Measurements from ENCODE around the gene NR2E1. TPM values are rescaled to one million over a fixed set of nuclear protein-coding genes. Genes with fewer than 3 reads are reported as not detected.

The NR2E1 gene
- total RNA-seq, 1 experiment from 2014 or later = 0.31 TPM

DNA sequence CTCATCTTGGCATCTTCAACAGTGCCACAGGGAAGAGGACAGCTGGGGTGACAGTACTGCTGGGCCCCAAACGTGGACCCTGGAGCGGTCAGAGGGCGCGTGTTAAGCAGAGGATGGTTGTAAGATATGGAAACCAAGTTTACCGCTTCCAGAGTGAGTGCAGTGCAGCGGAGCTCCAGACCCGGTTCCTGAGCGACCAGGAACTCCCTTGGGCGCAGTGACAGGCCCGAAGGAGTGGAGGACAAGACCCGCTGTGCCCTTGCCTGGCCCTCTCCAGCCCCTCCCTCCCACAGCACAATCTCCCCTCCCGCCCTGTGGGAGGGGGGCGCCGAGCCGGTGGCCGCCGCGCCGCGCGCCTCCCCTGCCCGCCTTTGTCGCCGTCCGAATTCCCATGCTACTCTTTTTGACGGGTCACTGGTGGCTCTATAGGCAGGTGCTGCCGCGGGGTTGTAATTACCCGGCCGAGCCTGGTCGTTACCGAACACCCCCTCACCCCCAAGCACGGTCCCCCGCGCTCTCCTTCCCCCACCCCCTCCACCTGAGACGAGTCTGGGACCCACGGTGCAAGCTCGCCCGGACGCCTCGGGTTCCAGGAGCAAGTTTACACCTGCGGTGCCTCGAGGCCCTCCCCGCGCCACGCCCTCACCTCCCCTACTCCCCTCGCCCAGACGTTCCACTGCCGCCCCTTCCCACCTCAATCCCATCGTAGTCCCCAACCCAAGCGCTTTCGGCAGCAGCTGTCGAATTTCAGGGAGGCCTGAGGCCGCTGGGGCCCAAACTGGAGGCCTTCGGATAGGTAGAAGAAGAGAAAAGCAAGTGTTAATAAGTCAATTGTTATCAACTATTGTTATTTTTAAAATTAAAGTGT, 3.9 kb downstream of the NR2E1 start:
- in situ Hi-C loops (cut with HindIII; ENCODE audit: low sequenced_read_pairs) = no loop called here
- DNase-seq (ENCODE audit: low spot score) = no peak

DNA sequence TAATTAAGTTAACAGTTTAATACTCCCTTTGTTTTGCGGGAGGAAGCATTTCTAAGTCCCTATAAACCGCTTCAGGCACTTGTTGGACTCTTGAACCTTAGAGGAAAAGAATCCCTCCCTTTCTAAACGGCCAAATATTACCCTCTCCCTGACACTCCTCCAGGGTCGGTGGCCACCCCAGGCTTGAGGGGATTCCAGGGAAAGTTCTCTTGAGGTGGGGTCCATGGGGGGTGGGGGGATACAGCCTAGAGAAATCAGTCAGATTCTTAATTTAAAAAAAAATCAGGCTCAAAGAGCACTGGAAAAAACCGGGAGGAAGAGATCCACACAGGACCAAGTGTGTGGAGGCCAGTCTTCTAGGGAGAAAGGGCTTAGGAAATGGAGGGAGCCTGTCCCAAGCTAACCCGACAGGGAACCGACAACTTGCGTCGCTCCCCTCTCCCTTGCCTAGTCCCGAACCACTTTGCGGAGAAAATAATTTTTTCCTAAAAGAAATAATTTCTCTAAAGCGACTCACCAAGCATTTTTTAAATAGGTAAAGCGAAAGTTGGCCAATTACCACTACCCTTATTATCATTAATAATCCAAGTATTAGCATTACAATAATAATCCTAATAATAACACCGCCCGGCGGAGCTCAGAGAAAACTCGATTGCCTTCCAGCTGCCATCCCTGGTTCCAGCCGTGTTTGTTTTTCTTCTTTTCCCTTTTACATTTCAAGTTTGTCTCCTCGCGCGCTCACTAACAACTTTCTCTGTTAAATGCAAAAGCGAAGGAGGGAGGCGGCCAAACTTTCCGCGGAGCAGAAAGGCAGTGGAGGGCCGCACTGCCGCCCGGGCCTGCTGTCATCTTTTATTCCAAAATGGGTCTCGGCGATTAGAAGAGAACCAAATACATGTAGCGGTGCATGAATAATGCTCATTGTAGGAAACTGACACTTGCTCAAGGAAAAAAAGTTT, 4.8 kb downstream of the NR2E1 start:
- DNase-seq (ENCODE audit: low spot score) = no peak
- in situ Hi-C loops (cut with HindIII; ENCODE audit: low sequenced_read_pairs) = no loop called here

DNA sequence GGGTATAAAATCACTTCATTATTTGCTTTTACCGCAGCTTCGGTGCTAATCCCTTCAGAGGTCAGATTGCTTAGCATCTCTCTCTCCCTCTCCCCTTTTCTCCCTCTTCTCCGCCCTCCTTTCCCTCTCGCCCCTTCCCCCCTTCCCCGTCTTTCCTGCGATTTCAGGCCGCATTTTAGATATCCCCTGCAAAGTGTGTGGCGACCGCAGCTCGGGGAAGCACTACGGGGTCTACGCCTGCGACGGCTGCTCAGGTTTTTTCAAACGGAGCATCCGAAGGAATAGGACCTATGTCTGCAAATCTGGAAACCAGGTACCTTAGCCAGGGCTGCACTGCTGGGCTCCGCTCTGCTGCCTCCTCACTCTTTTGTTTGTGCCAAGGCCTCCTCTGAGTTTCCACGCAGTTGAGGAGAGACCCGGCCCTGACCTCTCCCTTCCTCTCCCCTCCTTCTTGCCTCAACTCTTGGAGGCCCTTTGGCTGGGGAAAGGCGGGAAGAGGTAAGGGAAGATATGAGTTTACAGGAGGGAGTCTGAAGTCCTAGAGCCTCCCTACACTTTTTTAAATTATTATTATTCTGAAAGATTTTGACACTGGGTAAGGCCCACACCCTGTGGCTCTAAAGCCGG, 5.6 kb downstream of the NR2E1 start:
- no peak for DNase-seq (ENCODE audit: low spot score)
- in situ Hi-C loops (cut with HindIII; ENCODE audit: low sequenced_read_pairs) = no loop called here

DNA sequence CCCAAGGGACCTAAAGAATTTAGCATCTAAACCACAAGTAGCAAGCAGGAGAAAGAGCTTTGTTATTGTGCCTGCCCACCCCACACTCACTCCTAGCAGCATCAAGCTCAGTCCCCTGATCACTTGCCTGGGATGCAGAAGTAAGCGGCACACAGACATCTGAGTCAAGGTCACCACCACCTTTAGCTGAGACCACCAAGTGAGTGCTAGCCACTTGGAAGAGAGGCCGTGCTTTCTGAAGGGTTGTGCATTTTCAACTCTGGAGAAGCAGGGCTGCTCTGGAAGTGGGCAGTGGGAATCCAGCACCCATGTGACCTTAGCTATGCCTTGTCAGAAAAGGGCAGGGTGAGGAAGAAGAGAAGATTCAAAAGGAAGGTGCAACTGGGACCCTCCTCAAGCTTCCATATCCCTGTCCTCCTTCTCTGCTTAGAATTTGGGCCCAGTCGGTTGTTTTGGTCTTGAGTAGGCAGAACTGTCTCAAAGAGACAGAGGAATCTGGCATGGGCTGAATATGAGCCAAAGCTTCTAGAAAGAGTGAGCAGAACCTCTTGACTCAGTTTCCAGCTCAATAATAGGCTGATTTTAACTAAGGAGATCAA, 6.2 kb downstream of the NR2E1 start:
- no peak for DNase-seq (ENCODE audit: low spot score)
- in situ Hi-C loops (cut with HindIII; ENCODE audit: low sequenced_read_pairs) = no loop called here

DNA sequence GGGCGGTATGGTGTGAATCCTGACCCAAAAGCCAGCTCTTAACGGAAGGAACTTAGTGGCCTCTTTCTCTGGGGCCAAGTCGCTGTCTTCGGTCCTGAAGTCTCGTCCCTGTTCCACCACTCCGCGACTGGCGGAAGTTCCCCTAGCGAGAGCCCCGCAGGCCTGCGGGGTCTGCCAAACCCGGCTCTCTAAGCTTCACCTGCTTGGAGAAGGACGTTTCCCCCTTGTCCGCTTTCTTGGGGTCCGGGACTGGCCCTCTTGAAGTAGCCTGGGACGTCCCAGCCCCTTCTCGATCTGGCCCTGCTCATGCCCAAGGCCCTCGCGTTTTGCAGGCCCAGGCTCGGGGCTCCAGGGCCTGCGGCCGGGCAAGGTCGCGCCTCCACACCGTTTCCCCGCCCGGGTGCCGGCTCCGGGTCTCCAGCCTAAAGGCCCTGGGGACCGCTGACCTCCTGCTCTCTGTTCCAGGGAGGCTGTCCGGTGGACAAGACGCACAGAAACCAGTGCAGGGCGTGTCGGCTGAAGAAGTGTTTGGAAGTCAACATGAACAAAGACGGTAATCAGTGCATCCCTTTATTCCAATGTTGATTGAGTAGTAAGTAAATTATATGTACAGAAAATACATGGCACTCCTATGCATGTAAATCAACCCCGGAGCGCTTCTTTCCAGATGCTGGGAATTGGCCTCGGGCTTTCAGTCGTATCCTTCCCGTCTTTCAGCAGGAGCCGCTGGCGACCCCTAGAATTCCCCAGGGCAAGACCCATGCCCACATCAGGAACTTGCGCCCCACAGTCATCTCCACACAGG, 8.8 kb downstream of the NR2E1 start:
- in situ Hi-C loops (cut with HindIII; ENCODE audit: low sequenced_read_pairs) = no loop called here
- DNase-seq (ENCODE audit: low spot score) = no peak

DNA sequence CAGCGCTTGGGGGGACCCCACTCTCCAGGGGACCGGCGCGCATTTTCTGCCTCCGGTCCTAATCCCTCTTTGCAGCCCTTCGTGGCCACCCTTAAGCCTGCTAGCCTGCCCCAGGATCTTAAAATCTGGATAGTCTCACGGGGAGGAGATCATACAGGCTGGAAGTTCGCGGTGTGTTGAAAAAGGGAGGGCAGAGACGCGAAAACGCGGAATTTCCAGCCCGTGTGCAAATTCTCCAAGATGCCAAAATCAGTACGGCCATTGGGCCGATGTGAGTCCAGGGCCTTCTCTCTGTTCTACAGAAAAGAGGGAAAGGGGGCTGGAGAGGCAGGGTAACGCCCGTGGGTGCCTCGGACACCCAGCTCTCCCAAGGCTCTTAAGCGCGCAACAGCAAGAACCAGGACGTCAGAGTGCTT, 9.4 kb downstream of the NR2E1 start:
- in situ Hi-C loops (cut with HindIII; ENCODE audit: low sequenced_read_pairs) = no loop called here
- no peak for DNase-seq (ENCODE audit: low spot score)

DNA sequence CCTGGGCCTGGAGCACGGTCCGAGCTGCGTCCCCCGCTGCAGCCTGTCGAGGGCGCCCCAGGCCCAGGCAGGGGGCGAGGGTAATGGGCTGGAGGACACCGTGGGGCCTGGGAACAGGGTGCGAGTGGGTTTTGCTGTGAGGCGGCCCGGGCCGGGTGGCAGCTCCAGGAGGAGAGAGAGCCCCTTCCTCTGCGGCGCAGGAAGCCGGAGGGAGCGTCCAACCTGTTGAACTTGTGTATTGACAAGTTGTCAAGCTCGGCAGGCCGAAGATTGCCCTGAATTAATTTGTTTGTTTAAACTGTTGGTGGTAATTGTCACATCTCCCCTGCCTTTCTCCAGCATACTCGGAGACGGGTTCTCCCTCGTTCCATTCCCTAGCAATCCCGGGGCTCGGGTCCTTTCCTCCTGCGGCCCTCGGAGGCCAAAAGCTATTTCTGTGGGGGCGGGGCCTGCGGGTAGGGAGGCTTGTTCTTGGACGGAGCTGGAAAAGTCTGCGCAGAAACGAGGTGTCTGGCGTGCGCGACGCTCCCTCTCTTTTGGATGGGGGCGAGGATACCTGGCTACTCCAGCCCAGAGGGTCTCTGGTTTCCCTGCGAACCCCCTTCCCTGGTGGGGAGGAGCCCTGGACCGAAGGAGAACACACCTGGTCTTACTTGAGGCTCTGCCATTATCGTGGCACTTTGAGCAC, 9.9 kb downstream of the NR2E1 start:
- DNase-seq (ENCODE audit: low spot score) = no peak
- in situ Hi-C loops (cut with HindIII; ENCODE audit: low sequenced_read_pairs) = no loop called here

DNA sequence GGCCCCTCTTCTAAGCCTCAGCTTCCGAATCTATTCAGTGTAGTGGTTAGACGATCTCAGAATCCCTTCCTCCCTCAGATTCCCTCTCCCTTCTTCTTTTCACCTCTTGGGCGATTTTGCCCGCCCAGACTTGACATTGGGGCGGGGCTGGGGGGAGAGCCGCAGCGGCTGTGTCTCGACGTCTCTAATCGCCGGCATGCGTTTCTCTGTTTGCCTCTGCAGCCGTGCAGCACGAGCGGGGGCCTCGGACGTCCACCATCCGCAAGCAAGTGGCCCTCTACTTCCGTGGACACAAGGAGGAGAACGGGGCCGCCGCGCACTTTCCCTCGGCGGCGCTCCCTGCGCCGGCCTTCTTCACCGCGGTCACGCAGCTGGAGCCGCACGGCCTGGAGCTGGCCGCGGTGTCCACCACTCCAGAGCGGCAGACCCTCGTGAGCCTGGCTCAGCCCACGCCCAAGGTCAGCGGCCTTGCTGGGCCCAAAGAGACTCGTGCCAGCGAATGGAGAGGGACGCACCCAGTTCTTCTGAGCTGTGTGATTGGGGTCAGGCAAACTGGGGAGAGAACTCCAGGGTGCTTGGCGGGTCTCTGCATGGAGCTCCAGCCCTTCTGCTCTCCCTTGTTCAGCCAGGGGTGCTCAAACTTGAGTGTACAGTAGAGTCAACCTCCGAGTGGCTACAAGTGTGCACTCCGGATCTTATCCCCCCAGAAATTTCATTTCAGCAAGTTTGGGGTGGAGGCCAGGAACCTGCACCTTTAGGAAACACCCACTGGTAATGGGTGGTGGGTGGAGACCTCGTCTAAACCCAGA, 10.7 kb downstream of the NR2E1 start:
- DNase-seq (ENCODE audit: low spot score) = no peak
- in situ Hi-C loops (cut with HindIII; ENCODE audit: low sequenced_read_pairs) = no loop called here

DNA sequence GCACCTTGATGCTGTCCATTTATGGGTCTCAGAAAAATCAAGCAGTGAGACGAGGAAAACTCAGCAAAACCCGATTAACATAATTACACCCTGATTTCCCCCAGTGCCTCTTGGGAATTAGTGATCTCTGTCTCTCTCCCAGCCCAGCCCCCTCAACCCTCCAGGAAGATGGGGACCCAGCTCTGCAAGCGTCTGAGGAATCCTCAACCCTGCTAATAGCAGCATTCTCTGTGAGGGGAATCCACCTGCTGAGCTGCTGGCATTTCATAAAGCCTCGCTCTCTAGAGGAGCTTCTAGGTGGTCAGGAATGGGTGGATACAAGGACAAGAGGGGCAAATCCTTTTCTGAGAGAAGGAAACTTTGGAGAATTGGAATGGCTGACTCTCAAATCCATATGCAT, 13.9 kb downstream of the NR2E1 start:
- in situ Hi-C loops (cut with HindIII; ENCODE audit: low sequenced_read_pairs) = no loop called here
- DNase-seq (ENCODE audit: low spot score) = no peak

DNA sequence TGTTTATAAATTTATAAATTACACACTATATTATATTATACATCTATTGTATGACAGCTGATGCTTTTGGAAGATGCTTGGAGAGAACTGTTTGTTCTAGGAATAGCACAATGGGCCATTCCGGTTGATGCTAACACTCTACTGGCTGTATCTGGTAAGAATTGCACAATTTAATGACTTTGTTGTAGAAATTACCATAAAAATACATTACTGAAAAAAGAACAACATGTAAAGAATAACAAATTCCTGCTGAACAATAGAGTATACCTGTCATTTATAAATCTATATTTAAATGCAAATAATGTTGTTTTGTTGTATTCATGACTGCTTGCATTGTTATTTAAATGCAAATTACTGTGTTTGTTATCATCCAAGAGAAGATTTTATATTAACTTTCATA, 14.4 kb downstream of the NR2E1 start:
- no peak for DNase-seq (ENCODE audit: low spot score)
- in situ Hi-C loops (cut with HindIII; ENCODE audit: low sequenced_read_pairs) = no loop called here

DNA sequence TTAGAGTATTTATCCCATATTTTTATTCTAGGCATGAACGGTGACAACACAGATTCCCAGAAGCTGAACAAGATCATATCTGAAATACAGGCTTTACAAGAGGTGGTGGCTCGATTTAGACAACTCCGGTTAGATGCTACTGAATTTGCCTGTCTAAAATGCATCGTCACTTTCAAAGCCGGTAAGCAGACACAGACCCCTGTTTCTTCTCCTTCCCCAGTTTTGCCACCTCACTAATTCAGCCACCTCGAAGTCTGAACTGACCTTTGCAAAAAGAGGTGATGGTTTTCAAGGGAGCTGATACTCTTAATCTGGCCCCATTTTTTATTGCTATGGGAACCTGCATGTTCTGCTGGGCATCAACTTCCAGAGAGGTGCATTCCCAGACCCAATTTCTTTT, 15.0 kb downstream of the NR2E1 start:
- in situ Hi-C loops (cut with HindIII; ENCODE audit: low sequenced_read_pairs) = no loop called here
- DNase-seq (ENCODE audit: low spot score) = no peak

DNA sequence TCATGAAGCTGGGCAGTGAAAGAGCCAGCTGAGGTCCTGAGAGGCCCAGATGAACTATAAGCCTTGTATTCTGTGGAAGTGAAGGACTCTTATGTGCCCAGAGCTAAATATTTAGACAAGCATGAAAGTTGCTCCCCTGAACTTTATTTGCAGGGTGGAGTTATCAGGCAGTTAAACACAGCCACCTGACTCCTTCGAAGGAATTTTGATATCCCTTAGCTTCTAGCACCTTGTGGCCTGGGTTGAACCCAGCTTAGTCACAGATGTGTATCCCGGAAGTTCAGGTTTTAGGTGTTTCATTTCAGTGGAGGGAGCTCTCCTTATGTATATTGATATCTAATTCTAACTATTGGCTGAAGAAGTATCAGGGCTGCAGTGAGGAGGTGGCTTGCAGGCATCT, 20.4 kb downstream of the NR2E1 start:
- DNase-seq (ENCODE audit: low spot score) = no peak
- in situ Hi-C loops (cut with HindIII; ENCODE audit: low sequenced_read_pairs) = no loop called here

DNA sequence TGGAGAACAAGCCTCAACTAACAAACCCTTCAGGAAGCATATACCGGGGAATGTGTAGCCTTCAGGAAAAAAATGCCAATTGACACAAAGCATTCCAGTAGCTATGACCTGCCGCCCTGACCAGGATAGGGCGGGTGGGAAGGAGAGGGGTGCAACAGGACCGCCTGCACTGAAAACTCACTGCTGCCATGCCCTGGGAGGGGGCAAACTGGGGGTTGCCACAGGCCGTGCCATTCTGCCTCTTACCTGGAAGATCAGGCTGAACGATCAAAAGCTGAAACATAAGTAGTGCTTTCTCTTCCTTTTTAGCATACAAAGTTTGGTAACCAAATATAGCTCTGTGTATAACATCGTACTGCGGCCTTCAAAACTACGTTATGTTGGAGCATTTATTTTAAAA, 21.7 kb downstream of the NR2E1 start:
- in situ Hi-C loops (cut with HindIII; ENCODE audit: low sequenced_read_pairs) = no loop called here
- DNase-seq (ENCODE audit: low spot score) = no peak

DNA sequence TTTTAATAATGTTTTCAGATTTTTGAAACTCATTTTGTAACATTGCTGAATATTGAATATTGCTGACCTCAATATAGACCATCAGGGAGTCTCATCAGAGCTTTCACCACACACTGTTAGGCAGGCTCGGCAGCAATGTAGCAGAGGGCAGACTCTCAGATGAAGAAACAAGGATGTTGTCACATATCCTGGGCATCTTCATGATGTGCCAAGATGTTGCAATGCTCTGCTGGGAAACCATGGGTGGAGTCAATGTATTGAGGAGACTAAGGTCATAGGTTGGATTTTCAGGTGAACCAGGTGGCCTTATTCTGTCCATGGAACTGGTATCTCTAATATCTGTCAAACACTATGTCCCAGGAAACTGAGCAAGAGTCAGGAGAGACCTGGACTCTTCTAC, 27.3 kb downstream of the NR2E1 start:
- in situ Hi-C loops (cut with HindIII; ENCODE audit: low sequenced_read_pairs) = no loop called here

DNA sequence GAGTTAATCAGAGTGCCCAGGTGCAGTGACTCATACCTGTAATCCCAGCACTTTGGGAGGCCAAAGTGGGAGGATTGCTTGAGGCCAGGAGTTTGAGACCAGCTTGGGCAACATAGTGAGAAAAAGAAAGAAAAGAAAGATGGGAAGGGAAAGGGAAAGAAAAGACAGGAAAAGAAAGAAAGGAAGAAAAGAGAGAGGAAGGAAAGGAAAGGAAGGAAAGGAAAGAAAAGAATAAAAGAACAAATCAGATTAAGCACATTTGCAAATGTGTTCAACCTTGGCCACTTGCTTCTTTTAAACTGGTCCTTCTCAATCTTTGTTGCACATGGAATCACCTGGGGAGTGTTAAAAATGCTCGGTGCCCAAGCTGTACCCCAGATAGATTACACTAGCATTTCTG, 28.0 kb downstream of the NR2E1 start:
- in situ Hi-C loops (cut with HindIII; ENCODE audit: low sequenced_read_pairs) = no loop called here
- no peak for DNase-seq (ENCODE audit: low spot score)

More for the DNA sequence above, 27.3 kb downstream of the NR2E1 start:
- DNase-seq (ENCODE audit: low spot score) = no peak

DNA sequence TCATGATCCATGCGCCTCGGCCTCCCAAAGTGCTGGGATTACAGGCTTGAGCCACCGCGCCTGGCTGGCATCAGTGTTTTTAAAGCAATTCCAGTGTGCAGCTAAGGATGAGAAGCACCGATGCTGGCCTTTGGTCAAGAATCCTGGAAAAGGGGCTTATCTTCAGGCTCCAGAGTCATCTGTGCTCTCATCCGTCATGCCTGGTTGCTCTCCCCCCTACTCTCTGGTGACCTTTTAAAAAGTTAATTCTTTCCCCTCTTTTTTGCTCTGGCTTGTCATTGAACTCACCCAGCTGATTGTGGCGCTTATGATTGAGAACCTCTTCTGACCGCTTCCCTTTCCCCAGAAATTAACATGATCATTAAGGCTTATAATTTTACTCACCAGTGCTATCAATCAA, 28.7 kb downstream of the NR2E1 start:
- in situ Hi-C loops (cut with HindIII; ENCODE audit: low sequenced_read_pairs) = no loop called here

DNA sequence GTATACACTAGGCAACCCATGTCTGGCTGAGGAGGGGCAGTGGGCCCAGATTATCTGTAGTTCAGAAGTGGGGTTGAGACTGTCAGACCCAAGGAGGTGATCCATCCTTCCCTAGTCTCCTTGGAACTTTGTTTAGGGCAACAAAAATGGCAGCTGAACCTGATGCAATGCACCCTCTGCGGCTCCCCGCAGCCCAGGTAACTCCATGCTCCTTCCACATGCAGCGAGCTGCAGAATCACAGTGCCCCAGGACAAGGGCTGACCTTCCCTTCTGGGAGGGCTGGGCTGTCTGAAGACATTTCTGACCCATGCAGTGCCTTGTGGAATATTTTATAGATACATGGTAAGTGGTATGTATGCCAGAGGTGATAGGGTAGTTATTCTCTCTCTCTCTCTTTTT, 29.4 kb downstream of the NR2E1 start:
- DNase-seq (ENCODE audit: low spot score) = no peak
- in situ Hi-C loops (cut with HindIII; ENCODE audit: low sequenced_read_pairs) = no loop called here

More for the DNA sequence above, 28.7 kb downstream of the NR2E1 start:
- DNase-seq (ENCODE audit: low spot score) = no peak

All from G401 (cell line).